HepG2 (cell line): ENCODE measurements around the gene SHISA5. TPM values are rescaled to one million over a fixed set of nuclear protein-coding genes. Genes with fewer than 3 reads are reported as not detected.

Source experiments
- ARID5B ChIP-seq: IDR thresholded peaks from 2 replicates; pipeline ENCODE4 v1.4.0; 2020; ENCODE audit warnings: mild to moderate bottlenecking, missing genetic modification reagents
- ATF3 ChIP-seq: sonication (generic); formaldehyde crosslinking; IDR thresholded peaks from 2 replicates; pipeline ENCODE4 v1.4.0; 2020; ENCODE audit warnings: missing genetic modification reagents
- CREM ChIP-seq, 2 experiments: sonication (generic) in 1 of 2; formaldehyde crosslinking in 1 of 2; IDR thresholded peaks; 2 replicates each; pipeline versions ENCODE4 v1.4.0 to v1.6.1; 2016 to 2020; ENCODE audit warnings: antibody characterized with exemption in 1 of 2, mild to moderate bottlenecking in 1 of 2, missing genetic modification reagents in 1 of 2
- FOXK1 ChIP-seq: sonication (generic); formaldehyde crosslinking; IDR thresholded peaks from 2 replicates; pipeline ENCODE4 v1.4.0; 2020; ENCODE audit warnings: low read depth, missing genetic modification reagents, borderline replicate concordance
- MIER3 ChIP-seq: IDR thresholded peaks from 2 replicates; pipeline ENCODE4 v1.6.1; 2016; ENCODE audit warnings: missing compliant biosample characterization, borderline replicate concordance
- MLX ChIP-seq: IDR thresholded peaks from 2 replicates; pipeline ENCODE4 v1.6.1; 2016
- NR2F6 ChIP-seq, 2 experiments: IDR thresholded peaks; 2 replicates each; pipeline ENCODE4 v1.6.1; 2016; ENCODE audit warnings: antibody characterized with exemption in 1 of 2, mild to moderate bottlenecking in 1 of 2
- POLR2G ChIP-seq: fragments of 200-400 bp; formaldehyde crosslinking; IDR thresholded peaks from 2 replicates; pipeline ENCODE4 v1.6.1; 2018; ENCODE audit warnings: mild to moderate bottlenecking, low read depth, low read length, moderate library complexity
- RXRB ChIP-seq: IDR thresholded peaks from 2 replicates; pipeline ENCODE4 v1.6.1; 2016; ENCODE audit warnings: borderline replicate concordance, missing genetic modification reagents, missing compliant biosample characterization
- ZBTB26 ChIP-seq: IDR thresholded peaks from 2 replicates; pipeline ENCODE4 v1.6.1; 2016; ENCODE audit warnings: missing compliant biosample characterization, missing genetic modification reagents, borderline replicate concordance
- ZBTB7A ChIP-seq: sonication (generic); formaldehyde crosslinking; IDR thresholded peaks from 2 replicates; pipeline ENCODE4 v1.8.0; 2022; ENCODE audit warnings: mild to moderate bottlenecking, missing genetic modification reagents
- ZNF605 ChIP-seq: sonication (generic); formaldehyde crosslinking; IDR thresholded peaks from 2 replicates; pipeline ENCODE4 v1.8.0; 2022; ENCODE audit warnings: mild to moderate bottlenecking, missing genetic modification reagents
- ZNF609 ChIP-seq: sonication (generic); formaldehyde crosslinking; IDR thresholded peaks from 2 replicates; pipeline ENCODE4 v1.4.0; 2020; ENCODE audit warnings: mild to moderate bottlenecking, missing genetic modification reagents, borderline replicate concordance
- ZNF629 ChIP-seq: sonication (generic); formaldehyde crosslinking; conservative IDR thresholded peaks from 2 replicates; pipeline ENCODE4 v1.5.0; 2020; ENCODE audit warnings: missing genetic modification reagents
- ZNF709 ChIP-seq: sonication (generic); formaldehyde crosslinking; IDR thresholded peaks from 2 replicates; pipeline ENCODE4 v1.5.0; 2020; ENCODE audit warnings: mild to moderate bottlenecking, missing genetic modification reagents
- polyA plus RNA-seq, 8 experiments: library from polyadenylated mRNA; depleted of rRNA in 3 of 8; stranded (reverse) in 7 of 8; unstranded in 1 of 8; fragments of >200 nt; fragmentation: Illumina TruSeq in 4 of 8; extraction: Trizol in 4 of 8; gene quantifications; 2 replicates each; pipeline versions ENCODE4 v1.2.1 to v1.2.3, GENCODE V29; 2011 to 2016; ENCODE audit warnings: low read depth in 4 of 8, missing spikeins in 1 of 8, mixed read lengths in 1 of 8; ENCODE audit not compliant: insufficient read depth in 1 of 8
- total RNA-seq, 5 experiments: library from RNA; depleted of rRNA; stranded (reverse); fragments of >200 nt; fragmentation: Illumina TruSeq; extraction: Trizol; gene quantifications; 2 replicates each; pipeline ENCODE4 v1.2.3, GENCODE V29; 2016; ENCODE audit warnings: low read depth in 1 of 5

SHISA5 gene
- total and polyA plus RNA-seq, 2 of the 13 experiments (the other 11 are each of a cell fraction or from before 2014, with no cell fraction given): 75.8 to 91.4 TPM

- TF ChIP-seq ZNF605 (CRISPR knock-in tag) (no peak; the same call in 1 of the 2 replicates), ZNF709 (CRISPR knock-in tag) (no peak), MIER3 (CRISPR knock-in tag) (peak; percentile 75; the same call in 1 of the 2 replicates), RXRB (CRISPR knock-in tag) (peak; percentile 93), MLX (CRISPR knock-in tag) (peak; percentile 77; the same call in 1 of the 2 replicates), ZBTB7A (CRISPR knock-in tag) (peak; percentile 100), ATF3 (no peak; the same call in 1 of the 2 replicates), ARID5B (peak; percentile 95), NR2F6 (IDR thresholded peaks at IDR 0.05) (peak; percentile 99), NR2F6 (CRISPR knock-in tag; IDR thresholded peaks at IDR 0.05) (peak; percentile 100), CREM (IDR thresholded peaks at IDR 0.05) (peak; percentile 78), CREM (CRISPR knock-in tag; IDR thresholded peaks at IDR 0.05) (no peak), POLR2G (peak; percentile 63; the same call in 1 of the 2 replicates), FOXK1 (CRISPR knock-in tag) (peak; percentile 59; the same call in 1 of the 2 replicates), ZNF629 (peak; percentile 26; the same call in 1 of the 2 replicates), ZNF609 (peak; percentile 97), ZBTB26 (CRISPR knock-in tag) (peak; percentile 65; the same call in 1 of the 2 replicates)
Observed at GRCh38 chr3:48431224-48432029, 72.5 kb downstream of the SHISA5 start (continued).
